HG03521 (cell line): ENCODE data around the gene IFT81.

Experiments
- ATAC-seq: cut with Tn5 transposase; IDR thresholded peaks from one replicate; pipeline ENCODE4 v1.9.1; 2021; ENCODE audit warnings: mild to moderate bottlenecking, moderate library complexity; ENCODE audit not compliant: unreplicated experiment

The IFT81 gene

DNA sequence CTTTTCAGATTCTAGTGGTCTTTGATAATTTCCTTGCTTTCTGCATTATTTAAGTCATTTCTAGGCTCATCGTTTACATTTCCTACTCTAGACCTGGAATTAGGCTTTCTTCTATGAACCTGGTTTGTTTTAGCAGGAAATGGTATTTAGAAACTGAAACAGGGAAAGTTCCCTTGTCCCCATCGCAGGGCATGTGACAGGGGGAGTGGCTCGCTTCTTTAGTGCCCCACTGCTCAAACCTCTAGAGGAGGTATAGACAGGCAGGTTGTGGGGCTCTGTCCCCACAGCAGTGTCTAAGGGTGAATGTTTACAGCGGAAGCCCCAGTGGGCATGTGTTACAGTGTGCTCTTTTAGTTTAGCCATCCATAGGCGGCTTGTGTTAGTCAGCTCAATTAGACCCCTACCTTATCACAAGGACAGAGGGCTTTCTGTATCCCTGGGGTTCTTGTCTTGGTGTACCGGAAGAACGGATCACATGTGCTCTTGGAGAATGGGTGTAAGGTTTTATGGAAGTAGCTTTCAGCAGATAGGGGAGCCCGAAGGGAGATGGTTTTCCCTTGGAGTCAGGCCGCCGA lies 25.0 kb downstream of the IFT81 start:
- no peak for ATAC-seq

DNA sequence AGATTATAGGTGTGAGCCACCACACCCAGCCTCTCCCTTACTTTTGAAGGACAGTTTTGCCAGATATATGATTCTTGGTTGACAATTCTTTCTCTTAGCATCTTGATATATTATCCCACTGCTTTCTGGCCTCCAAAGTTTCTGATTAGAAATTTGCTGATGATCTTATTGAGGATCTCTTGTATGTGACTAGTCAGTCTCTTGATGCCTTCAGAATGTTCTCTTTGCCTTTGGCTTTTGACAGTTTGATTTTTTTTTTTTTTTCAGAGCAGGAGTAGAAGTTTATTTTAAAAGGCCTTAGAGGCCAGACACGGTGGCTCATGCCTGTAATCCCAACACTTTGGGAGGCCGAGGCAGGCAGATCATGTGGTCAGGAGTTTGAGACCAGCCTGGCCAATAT lies 32.6 kb downstream of the IFT81 start:
- ATAC-seq: no peak

DNA sequence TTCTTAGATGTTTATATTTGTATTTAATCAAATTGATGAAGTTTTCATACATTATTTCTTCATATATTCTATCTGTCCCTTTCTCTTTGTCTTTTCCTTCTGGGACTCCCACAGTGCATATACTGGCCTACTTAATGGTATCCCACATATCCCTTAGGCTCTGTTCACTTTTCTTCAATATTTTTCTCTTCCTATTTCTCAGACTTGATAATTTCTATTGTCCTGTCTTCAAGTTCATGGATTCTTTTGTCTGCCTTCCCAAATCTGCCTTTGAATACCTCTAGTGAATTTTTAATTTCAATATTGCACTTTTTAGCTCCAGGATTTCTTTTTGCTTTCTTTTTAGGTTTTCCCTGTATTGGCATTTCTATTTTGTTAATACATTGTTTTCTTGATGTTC lies 33.4 kb downstream of the IFT81 start:
- ATAC-seq: no peak

DNA sequence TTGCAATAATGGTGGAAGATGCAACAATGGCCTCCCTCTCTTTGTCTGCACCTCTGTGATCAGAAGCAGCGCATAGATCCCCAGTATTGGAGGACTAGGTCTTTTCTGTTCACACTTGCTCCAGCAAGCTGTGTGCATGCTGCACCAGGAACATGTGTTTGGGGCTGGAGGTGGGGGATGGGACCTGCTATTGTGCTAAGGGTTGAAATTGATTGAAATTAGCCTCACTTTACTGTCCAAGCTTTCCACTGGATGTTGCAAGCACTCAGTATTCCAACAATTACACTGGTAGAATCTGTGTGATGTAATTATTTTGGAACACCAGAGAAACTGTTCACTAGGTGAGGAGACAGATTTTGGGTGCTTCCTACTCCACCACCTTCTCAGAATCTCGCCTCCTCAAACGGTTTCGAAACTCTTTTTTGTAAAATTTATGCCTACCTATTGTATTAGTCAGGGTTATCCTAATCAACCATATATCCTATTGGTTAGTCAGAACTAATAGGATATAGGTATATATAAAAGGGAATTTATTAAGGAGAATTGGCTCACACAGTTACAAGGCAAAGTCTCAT lies 35.6 kb downstream of the IFT81 start:
- no peak for ATAC-seq

DNA sequence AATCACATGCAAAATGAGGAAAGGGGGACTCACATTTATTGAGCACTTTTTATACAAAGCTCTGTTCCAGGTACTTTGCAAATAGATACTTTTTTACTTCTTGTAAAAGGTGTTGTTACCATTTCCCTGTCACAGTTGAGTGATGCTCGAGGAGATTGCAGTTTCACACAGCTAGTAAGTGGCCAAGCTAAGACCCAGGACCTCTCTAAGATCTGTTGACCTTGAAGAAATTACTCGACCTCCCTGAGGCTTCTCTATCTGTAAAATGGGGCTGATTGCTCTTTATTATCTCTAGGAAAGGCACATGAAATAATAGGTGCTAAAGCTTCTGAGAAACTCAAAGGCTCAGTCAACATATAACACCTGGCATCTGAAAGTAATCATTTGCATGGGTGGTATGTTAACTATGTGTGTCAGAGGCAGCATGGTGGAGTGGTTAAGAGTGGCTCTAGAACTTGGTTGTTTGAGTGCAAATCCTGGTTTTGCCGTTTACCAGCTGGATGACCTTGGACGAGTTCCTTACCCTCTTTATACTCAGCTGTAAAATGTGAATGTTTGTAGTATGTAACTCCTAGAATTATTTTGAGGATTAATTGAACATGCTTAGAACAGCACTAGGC lies 41.5 kb downstream of the IFT81 start:
- peak; percentile 71 for ATAC-seq

DNA sequence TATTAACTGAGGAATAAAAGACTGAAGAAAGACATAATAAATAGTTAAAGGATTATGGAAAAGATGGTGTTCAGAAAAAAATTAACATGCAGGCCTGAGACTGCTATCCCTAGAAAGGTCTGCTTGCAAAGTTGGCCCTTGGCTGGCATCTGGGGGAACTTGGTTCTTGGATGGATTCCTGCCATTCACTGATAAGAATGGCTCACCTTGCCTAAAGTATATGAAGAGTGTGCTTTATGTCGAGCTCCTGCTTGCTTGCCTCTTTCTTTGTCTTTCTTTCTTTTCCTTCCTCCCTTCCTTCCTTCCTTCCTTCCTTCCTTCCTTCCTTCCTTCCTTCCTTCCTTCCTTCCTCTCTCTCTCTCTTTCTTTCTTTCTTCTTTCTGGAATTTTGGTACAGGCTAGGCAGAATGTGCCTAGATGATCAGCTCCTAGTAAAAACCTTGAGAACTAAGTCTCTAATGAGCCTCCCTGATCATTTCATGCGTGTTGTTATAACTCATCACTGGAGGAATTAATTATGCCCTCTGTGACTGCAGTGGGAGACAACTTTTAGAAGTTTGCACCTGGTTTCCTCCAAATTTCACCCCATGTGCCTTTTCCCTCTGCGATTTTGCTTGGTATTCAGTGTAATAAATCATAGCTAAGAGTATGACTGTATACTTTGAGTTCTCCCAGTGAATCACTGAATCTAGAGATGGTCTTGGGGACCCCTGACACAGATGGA lies 44.7 kb downstream of the IFT81 start:
- no peak for ATAC-seq

DNA sequence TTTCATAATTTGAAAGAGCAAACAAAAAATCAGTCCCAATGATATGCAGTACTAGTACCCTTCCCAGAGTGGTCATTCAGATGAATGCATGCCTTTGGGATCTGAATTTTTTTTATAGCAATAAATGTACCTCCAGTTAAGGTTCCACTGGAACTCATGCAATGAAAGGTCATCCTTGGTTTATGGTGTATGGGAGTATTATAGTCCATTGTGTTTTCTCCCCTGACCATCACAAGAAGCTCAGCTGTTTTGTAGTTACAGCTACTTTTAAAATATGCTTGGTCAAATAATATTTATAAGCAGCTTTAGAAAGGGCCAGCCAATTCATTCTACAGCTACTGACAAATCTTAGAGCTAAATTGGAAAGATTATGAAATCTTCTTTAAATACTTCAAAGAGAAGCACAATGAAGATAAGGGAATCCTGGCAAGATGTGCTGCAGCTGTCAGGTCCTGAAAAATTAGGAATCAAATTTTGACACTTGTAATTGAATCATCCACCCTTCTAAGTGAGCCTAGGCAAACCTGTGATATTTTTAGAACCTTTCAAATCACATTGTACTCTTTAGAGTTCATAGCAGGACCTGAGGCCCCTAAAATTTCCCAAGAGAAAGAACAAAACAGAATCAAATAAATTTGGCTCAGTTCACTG lies 46.5 kb downstream of the IFT81 start:
- no peak for ATAC-seq

DNA sequence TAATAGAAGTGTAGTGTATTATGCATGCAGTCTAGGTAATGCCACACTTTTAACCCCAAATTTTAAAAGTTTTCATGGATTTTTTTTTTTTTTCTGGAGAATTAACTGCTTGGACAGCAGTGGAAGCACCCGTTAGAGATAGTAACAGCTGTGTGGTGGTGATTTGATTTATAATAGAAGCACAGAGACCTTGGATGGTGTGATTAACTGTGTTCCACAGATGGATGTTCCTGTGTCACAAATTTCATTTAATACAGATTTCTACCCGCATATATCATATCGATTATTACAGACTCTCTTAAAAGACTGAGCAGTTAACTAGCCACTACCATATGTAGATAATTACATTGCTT lies 47.0 kb downstream of the IFT81 start:
- ATAC-seq: no peak

DNA sequence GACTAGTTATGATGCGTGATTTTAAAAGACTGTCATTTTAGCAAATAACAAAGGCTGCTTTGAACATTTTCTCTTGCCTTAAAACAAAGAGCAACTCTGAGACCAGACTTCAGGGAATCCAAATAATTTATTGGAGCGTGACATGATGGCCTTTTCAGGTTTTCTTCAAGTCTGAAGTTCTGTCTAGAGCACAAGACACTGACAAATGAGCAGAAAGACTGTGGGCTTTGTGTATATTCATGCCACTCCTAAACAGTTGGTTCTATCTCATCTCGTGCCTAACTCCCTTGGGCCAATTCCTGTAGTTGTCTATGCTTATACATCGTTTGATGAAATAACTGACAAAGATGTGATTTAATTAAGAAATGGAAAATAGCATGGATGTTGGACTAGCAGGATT lies 47.5 kb downstream of the IFT81 start:
- no peak for ATAC-seq

DNA sequence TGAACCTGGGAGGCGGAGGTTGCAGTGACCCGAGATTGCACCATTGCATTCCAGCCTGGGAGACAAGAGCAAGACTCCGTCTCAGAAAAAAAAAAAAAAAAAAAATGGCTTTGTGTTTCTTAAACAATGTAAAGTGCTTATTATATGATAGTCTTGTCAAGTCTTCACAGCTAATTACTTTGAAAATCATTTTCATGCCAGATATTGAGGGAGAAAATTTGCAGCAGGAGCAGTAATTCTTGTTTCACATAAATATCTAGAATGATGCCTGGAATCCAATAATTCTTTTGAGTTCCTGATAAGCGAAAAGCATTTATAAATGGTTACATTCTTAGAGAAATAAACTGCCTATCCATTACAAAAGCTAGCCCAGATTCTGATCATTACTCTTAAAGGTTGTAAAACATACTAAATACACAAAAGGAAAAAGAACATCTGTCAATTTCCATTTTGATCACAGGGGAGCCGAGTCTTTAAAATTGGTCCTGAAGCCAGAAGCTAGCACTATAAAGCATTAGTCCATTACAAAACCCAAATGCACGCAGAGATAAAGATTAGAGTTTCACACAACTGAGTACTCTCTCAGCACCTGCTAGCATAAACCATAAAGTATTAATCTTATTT lies 50.3 kb downstream of the IFT81 start:
- no peak for ATAC-seq

DNA sequence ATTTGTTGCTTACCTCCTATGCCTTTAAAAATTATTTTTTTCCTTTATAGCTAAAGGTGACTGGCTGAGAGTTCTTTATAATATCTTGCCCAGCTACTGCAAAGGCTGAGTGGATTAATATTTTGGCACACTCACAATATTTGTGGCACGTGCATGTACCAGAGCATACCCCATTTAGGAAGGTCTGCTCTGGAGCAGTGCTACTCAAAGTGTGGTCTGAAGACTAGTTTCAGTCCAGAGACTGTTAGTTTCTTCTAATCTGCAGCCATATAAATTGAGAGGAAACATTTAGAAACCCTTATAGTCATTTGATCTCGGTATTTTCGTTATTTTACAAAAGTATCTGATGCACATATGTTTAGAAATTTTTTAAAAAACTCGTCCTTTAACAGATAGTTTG lies 51.0 kb downstream of the IFT81 start:
- ATAC-seq: no peak

DNA sequence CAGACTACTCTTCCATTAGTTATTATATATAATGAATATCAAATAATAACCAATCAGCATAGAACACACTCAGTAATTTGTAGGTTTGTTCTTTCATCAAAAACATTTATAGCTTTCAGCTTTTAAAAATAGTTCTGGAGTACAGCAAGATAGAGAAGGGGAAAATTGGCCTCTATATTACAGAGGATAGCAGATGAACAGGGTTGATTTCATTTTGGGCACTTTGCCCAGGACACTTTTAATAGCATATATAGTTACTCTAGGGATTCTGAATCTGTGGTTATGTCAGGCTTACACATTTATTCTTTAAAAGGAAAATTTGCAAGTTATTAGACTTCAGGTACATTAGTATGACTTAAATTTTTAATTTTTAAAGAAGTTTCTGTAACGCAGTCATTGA lies 52.6 kb downstream of the IFT81 start:
- ATAC-seq: no peak

DNA sequence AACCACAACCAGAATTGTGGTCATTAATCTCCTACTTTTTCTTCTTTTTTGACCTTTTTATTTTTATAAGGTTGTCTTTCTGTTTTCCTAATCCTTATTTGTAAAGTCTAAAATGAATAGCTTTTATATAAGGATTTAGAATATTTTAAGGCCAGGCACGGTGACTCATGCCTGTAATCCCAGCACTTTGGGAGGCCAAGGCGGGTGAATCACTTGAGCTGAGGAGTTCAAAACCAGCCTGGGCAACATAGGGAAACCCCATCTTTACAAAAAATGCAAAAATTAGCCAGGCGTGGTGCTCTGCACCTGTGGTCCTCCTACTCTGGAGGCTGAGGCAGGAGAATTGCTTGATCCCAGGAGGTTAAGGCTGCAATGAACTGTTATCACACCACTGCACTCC lies 55.1 kb downstream of the IFT81 start:
- no peak for ATAC-seq

DNA sequence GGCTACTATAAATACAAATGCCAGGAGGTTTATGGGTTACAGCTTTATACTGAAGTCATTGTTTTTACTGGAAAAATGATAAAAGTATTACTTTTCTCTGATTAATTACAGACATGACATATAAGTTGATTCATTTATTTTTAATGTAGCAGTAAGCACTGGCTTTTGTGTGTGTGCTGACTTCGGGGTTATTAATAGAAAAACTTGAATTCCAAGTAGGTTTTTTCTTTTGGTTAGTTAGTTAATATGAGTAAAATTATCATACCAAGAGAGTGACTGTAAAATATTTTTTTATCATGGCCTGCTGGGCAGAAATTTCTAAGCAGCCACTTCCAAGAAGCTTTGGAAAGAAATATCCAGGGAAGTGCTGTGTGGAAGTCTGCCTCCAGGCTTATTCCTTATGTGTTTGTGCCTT lies 56.4 kb downstream of the IFT81 start:
- ATAC-seq: no peak

DNA sequence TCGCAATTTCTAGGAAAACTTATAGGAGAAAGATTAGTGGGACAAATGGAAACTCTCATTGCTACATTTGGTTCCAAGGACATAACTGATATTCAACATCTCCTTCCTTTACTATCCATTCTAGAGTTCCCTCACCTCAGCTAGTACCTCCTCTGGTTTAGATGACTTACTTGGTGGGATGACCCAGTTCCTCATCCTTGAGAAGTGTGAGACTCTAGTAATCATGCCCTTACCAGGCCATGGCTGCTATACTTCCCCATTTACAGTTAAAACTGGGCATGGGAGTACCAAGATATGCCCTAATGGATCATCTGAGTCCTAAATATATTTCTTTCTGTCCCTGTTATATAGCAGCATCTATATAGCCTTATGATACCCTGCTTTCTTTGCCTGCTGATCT lies 58.1 kb downstream of the IFT81 start:
- no peak for ATAC-seq

DNA sequence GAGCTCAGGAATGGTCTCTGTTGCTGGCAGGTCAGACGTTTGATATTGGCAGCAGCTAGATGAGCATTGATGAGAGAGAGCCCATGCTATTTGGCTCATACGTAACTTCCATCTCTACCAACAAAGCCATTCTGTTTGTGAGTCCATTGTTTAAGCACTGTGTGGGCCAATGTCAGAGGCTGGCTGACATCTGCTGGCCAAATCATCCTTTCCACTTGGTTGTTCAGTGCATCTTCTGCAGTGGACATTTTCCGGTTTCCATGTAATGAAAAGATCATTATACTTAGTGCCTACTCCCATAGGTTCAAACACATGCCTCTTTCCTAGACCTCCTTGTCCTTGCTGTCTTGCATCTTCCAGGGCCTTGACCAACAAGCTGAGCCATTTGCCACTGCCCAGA lies 59.2 kb downstream of the IFT81 start:
- no peak for ATAC-seq

DNA sequence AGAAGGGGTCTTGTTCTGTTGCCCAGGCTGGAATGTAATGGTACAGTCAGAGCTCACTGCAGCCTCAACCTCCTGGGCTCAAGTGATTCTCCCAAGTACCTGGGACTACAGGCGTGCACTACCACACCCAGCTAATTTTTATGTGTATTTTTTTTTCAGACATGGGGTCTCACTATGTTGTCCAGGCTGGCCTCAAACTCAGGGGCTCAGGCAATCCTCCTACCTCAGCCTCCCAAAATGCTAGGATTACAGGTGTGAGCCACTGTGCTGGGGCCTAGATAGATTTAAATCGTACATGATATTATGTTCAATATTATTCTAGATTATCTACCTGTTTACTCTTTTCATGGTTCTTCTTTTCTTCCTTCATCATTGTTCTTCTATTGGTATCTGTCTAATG lies 61.5 kb downstream of the IFT81 start:
- no peak for ATAC-seq

DNA sequence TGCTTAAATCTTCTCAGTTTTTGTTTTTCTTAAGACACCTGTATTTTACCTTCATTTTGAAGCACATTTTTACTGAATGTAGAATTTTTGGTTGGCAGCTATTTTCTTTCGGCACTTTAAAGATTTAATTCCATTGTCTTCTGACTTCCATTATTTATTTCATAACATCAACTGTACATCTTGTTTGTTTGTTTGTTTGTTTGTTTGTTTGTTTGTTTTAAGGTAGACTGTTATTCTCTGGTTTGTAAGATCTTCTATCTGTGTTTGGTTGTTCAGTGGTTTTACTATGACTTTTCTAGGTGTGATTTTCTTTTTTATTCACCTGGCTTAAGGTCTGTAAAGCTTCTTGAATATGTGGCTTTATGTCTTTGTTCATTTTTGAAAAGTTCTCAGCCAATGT lies 61.9 kb downstream of the IFT81 start:
- ATAC-seq: no peak

DNA sequence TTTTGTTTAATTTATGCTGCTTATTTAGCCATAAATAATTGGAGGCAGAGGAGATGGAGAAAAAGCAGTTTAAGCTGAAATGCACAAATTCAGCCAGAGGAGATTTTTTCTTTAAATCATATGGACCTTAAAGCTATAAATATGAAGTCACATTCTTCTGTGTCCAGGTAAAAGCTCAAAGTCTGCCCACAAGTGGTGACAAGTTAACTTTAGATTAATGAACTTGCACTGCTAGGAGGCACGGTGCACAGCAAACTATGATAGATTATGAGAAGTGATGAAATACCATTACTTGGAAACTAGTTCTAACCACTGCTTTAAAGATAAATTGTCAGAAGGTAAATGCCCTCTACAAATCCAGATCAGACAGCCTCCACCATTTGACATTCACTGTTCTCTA lies 69.0 kb downstream of the IFT81 start:
- no peak for ATAC-seq

DNA sequence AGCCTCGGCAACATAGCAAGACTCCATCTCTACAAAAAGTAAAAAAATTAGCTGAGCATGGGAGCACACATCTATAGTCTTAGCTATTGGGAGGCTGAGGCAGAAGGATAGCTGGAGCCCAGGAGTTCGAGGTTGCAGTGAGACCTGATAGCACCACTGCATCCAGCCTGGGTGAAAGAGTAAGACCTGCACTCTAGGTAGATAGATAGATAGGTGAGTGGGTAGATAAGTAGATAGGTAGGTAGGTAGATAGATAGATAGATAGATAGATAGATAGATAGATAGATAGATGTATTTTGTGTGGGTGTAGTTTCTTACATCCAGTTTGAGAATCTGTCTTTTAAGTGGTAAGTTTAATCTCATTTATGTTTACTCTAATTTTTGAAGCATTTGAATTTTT lies 72.8 kb downstream of the IFT81 start:
- ATAC-seq: no peak

DNA sequence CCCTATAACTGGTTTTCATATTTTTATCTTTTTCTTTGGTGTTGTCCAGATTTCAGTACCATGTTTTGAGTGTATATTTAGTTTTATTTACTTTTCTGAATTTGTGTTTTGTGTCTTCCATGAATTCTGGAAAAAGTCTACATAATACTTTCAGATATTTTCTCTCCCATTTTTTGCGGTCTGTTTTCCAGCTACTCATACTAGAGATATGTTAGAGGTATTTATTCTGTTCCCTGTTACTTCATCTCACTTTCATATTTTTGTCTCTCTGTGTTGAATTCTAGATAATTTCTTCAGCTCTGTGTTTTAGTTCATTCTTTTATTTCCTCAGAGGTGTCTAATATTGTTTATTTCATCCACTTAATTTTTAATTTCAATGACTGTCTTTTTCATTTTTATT lies 74.2 kb downstream of the IFT81 start:
- ATAC-seq: no peak
